ENCODE results near the gene FARS2.

DNA sequence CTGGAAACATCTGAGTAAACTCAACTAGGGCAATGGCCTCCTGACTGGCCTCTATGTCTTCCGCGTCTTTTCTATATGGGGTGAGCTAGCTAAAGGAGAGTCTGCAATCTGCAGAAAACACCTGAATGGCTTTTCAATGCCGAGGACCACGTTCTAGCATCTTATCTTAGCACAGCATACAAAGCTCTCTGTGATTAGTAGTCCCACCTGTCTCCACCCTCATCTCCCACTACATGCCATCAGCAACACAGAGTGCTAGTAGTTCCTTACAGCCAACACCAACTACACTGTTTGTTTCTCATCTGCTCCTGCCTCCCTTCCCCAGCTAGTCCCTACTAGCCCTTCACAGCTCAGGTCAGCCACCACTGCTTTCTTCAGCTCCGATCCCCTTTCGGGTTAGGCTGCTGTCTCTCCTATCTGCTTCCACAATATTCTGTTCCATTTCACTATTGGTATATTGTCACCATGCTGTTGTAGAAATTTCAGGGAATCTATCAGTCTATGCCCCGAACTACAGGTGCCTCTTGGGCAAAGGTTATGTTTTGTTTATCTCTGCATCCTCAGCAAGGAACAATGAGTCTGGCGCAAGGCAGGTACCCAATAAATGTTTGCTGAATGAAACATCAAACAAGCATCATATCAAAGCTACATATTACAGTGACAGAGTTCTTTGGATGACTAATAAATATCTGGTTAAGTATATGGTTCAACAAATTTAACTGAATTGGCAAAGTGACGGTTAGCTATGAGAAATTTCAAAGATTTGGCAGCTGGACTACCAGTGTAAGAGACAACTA is 12.8 kb upstream of the FARS2 start:
- TF ChIP-seq CTCF (conservative IDR thresholded peaks at IDR 0.05) (no peak), ZFX (IDR thresholded peaks at IDR 0.05) (no peak)
